Lung (tissue), 12 donors: ENCODE measurements around the gene ATF6B. TPM values are rescaled to one million over a fixed set of nuclear protein-coding genes. Genes with fewer than 3 reads are reported as not detected.

Experiments
- ATAC-seq: fragments of 200-7000 bp; cut with Tn5 transposase; one replicate; pipeline ENCODE4 v1.9.1; 2020; ENCODE audit warnings: moderate number of reproducible peaks; ENCODE audit not compliant: insufficient read depth, low FRiP score
- DNase-seq, 3 donors: peaks; one replicate each; pipeline ENCODE4 v3.0.0-alpha.2; 2013 to 2017
- H3K27ac ChIP-seq, 2 donors: one replicate each; pipeline ENCODE4 v1.5.1; 2013; ENCODE audit warnings: mild to moderate bottlenecking in 2 of 2, moderate library complexity in 2 of 2, control low read depth in 1 of 2, inconsistent platforms in 1 of 2, low read depth in 1 of 2, low read length in 1 of 2
- H3K27me3 ChIP-seq, 3 donors: one replicate each; pipeline ENCODE4 v1.5.1; 2013; ENCODE audit warnings: low read length in 2 of 3; ENCODE audit not compliant: control insufficient read depth in 3 of 3, insufficient read depth in 3 of 3
- H3K36me3 ChIP-seq, 4 donors: one replicate each; pipeline ENCODE4 v1.5.1; 2013; ENCODE audit warnings: low read length in 4 of 4, mild to moderate bottlenecking in 1 of 4, moderate library complexity in 1 of 4; ENCODE audit not compliant: control insufficient read depth in 4 of 4, insufficient read depth in 4 of 4
- H3K4me1 ChIP-seq, 5 donors: one replicate each; pipeline ENCODE4 v1.5.1; 2013; ENCODE audit warnings: low read length in 5 of 5, mild to moderate bottlenecking in 2 of 5, moderate library complexity in 1 of 5; ENCODE audit not compliant: control insufficient read depth in 5 of 5, insufficient read depth in 5 of 5
- H3K4me3 ChIP-seq: one replicate; pipeline ENCODE4 v1.5.1; 2013; ENCODE audit warnings: mild to moderate bottlenecking, control low read depth, moderate library complexity
- H3K9ac ChIP-seq, 2 donors: one replicate each; pipeline ENCODE4 v1.5.1; 2013; ENCODE audit warnings: low read length in 2 of 2, control low read depth in 1 of 2; ENCODE audit not compliant: insufficient read depth in 1 of 2
- H3K9me3 ChIP-seq, 4 donors: one replicate each; pipeline ENCODE4 v1.5.1; 2013; ENCODE audit warnings: low read length in 3 of 4, mild to moderate bottlenecking in 1 of 4, moderate library complexity in 1 of 4; ENCODE audit not compliant: control insufficient read depth in 4 of 4, insufficient read depth in 3 of 4
- WGBS, 2 donors: extraction: QIAGEN DNeasy Blood & Tissue Kit; methylation state at CpG; one replicate each; pipeline ENCODE4 v1.1.7; 2013; 5-methylcytosine and 5-hydroxymethylcytosine counted together
- polyA plus RNA-seq, 2 donors: library from polyadenylated mRNA; stranded (reverse); fragments of 200-250 nt; gene quantifications; one replicate each; pipeline ENCODE4 v1.2.1, GENCODE V29; 2013
- total RNA-seq, 2 donors: library from RNA; depleted of rRNA in 1 of 2; stranded (reverse); fragments of >200 nt in 1 of 2; gene quantifications; one replicate each; pipeline ENCODE4 v1.2.1, GENCODE V29; 2014 to 2021
- TF ChIP-seq, protein P1 (sequence below): IDR thresholded peaks from 2 replicates; pipeline ENCODE4 v1.5.1; 2012; ENCODE audit warnings: mild to moderate bottlenecking; ENCODE audit errors: control extremely low read depth, extremely low read depth
- donor health status: control.
- donor health status: control.
- donor health status: Bipolar disorder and iron deficiency.
- donor health status: healthy.
- donor health status: DM: yes; HTN: yes; CAD: no.

ATF6B gene
- total and polyA plus RNA-seq, 4 donors = 50.1 to 101 (median 62.4) TPM

DNA sequence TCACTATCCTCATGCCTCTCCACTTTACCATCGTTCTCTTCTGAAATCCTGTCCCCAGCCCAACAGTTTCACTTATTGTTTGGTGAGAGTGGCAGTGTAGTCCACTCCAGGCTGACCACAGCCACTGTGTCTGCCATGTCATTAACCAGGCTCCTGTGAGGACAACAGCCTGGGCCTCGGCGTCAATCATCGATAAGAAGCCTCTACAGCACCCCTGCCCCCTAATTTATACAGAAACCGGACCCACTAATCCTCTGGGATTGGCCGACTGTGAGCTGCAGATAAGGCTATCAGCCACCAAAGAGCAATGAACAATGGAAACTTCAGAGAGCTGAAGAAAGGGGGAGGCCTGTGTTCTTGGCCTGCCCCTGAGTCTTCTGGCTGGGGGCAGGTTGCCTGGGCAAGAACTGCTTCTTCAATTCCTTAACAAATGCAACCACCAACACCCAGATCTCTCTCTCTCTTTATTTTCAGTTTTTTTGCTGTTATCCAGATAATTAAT lies 39.8 kb upstream of the ATF6B start:
- H3K9me3 ChIP-seq = no peaks in the 10 kb centered on the region
- peaks cover 0 to 1% (median 0%) of the 10 kb centered on the region in 5 donors for H3K4me1 ChIP-seq
- TF ChIP-seq, protein P1, sequence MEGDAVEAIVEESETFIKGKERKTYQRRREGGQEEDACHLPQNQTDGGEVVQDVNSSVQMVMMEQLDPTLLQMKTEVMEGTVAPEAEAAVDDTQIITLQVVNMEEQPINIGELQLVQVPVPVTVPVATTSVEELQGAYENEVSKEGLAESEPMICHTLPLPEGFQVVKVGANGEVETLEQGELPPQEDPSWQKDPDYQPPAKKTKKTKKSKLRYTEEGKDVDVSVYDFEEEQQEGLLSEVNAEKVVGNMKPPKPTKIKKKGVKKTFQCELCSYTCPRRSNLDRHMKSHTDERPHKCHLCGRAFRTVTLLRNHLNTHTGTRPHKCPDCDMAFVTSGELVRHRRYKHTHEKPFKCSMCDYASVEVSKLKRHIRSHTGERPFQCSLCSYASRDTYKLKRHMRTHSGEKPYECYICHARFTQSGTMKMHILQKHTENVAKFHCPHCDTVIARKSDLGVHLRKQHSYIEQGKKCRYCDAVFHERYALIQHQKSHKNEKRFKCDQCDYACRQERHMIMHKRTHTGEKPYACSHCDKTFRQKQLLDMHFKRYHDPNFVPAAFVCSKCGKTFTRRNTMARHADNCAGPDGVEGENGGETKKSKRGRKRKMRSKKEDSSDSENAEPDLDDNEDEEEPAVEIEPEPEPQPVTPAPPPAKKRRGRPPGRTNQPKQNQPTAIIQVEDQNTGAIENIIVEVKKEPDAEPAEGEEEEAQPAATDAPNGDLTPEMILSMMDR = no peak
- no peak overlapping the region for H3K9ac ChIP-seq
- no peak for DNase-seq
- H3K27me3 ChIP-seq = peaks cover 0 to 4% (median 0%) of the 10 kb centered on the region in 3 donors
- no peak overlapping the region for H3K4me3 ChIP-seq
- H3K36me3 ChIP-seq = peaks cover 3 to 33% (median 21%) of the 10 kb centered on the region in 4 donors
- WGBS, 2 donors = 73 to 83% methylated on average over 6 of the region's 6 CpGs
- ATAC-seq = no peak
- H3K27ac ChIP-seq = no peak overlapping the region

DNA sequence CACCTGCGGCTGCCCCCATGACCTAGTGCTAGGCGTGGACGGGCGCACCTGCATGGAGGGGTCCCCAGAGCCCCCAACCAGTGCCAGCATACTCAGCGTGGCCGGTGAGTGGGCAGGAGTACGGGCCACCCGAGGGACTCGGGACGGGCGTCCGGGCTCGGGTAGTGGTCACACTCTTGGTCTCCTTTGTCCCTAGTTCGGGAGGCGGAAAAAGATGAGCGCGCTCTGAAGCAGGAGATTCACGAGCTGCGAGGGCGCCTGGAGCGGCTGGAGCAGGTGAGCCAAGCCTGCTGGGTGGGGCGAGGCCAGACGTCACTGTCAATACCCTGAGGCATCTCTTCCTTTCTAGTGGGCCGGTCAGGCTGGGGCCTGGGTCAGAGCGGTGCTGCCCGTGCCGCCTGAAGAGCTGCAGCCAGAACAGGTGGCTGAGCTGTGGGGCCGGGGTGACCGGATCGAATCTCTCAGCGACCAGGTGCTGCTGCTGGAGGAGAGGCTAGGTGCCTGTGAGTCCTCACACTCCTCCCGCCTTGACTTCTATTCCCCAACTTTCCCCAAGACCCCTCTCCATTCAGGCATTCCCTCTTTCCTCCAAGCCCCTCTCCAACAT lies 39.2 kb upstream of the ATF6B start:
- DNase-seq (no peak), ATAC-seq (no peak)
- H3K36me3 ChIP-seq = peaks cover 3 to 33% (median 21%) of the 10 kb centered on the region in 4 donors
- TF ChIP-seq, protein P1 = no peak
- 92 to 93% methylated on average over 32 of the region's 32 CpGs for WGBS, 2 donors
- H3K9me3 ChIP-seq = no peaks in the 10 kb centered on the region
- H3K27me3 ChIP-seq = peaks cover 0 to 4% (median 0%) of the 10 kb centered on the region in 3 donors
- no peak overlapping the region for H3K4me3 ChIP-seq
- H3K27ac ChIP-seq = no peak overlapping the region
- H3K9ac ChIP-seq = no peak overlapping the region
- peaks cover 0 to 1% (median 0%) of the 10 kb centered on the region in 5 donors for H3K4me1 ChIP-seq

DNA sequence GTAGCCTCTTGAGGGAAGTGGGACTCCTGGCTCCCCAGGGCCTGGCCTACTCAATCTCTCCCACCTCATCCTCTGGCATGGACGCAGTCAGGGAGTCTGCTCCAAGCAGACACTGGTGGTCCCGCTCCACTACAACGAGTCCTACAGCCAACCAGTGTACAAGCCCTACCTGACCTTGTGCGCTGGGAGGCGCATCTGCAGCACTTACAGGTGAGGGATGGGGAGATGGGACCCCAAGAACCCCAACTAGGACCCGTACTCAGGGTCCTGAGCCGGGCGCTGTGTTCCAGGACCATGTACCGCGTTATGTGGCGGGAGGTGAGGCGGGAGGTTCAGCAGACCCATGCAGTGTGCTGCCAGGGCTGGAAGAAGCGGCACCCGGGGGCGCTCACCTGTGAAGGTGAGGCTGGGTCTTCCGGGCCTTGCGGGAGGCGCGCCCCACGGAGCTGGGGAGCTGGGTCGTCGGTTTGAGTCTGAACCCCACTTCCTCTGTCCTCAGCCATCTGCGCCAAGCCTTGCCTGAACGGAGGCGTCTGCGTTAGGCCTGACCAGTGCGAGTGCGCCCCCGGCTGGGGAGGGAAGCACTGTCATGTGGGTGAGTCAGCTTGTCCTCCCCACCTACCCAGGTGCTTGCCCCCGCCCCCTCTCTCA lies 38.5 kb upstream of the ATF6B start:
- H3K9me3 ChIP-seq = no peaks in the 10 kb centered on the region
- no peak overlapping the region for H3K4me3 ChIP-seq
- 88% methylated on average over 30 of the region's 30 CpGs for WGBS, 2 donors
- H3K27me3 ChIP-seq = peaks cover 0 to 4% (median 0%) of the 10 kb centered on the region in 3 donors
- no peak overlapping the region for H3K27ac ChIP-seq
- no peak for ATAC-seq
- H3K4me1 ChIP-seq = peaks cover 0 to 1% (median 0%) of the 10 kb centered on the region in 5 donors
- H3K36me3 ChIP-seq = peaks cover 3 to 33% (median 21%) of the 10 kb centered on the region in 4 donors
- TF ChIP-seq, protein P1 = no peak
- no peak overlapping the region for H3K9ac ChIP-seq
- DNase-seq = no peak
